Lower leg skin (tissue), 4 donors: Measurements from ENCODE around the gene ARIH2. TPM values are rescaled to one million over a fixed set of nuclear protein-coding genes. Genes with fewer than 3 reads are reported as not detected.

Experiments
- DNase-seq, 2 donors: peaks; one replicate each; pipeline ENCODE4 v3.0.0-alpha.2; 2019; ENCODE audit warnings: low spot score in 2 of 2
- H3K4me3 ChIP-seq: fragments of 200-600 bp; sonication (generic); 2 replicates; pipeline ENCODE4 v1.5.1; 2017; ENCODE audit warnings: mild to moderate bottlenecking, low read depth; ENCODE audit not compliant: poor library complexity, severe bottlenecking
- POLR2A ChIP-seq, 2 donors: fragments of 450-650 bp; IDR thresholded peaks; one replicate each; pipeline ENCODE4 v1.6.1; 2016 to 2017; ENCODE audit warnings: antibody characterized with exemption in 2 of 2, mild to moderate bottlenecking in 1 of 2, moderate library complexity in 1 of 2
- WGBS, 2 donors: methylation state at CpG; one replicate each; pipeline ENCODE4 v1.1.5; 2018; 5-methylcytosine and 5-hydroxymethylcytosine counted together
- intact Hi-C: fragments of 100-400 bp; cut with DNase I; formaldehyde crosslinking; loops from one replicate; pipeline ENCODE4 v1.15.0; 2023; ENCODE audit warnings: low total_unique reads
- total RNA-seq, 4 donors: library from RNA; depleted of rRNA; stranded (reverse); fragments of >200 nt; gene quantifications; one replicate each; pipeline ENCODE4 v1.1.0, GENCODE V29; 2016
- TF ChIP-seq, protein P1 (sequence below), 3 donors: fragments of 450-650 bp; IDR thresholded peaks; one replicate each; pipeline ENCODE4 v1.5.1; 2016; ENCODE audit warnings: antibody characterized with exemption in 3 of 3, mild to moderate bottlenecking in 3 of 3, moderate library complexity in 2 of 3

The ARIH2 gene
- total RNA-seq, 4 donors from 2014 or later, result 41.5 to 75.7 (median 69.1) TPM

DNA sequence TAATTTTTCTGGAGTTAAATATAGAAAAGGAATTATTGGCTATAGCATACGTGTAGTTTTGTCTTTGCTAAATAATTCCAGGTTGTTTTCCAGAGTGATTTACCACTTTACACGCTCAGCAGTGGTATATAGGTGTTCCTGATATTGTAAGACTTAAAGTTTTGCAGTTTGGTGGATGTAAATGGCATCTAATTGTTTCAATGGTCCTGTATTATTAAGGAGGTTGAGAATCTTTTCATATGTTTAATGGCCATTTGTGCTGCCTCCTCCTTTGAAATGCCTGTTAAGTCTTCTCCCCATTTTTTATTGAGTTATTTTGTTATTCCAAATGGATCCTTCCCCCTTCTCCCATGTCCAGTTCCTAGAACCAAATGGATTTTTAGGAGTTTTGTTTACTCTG lies 44.9 kb downstream of the ARIH2 start:
- TF ChIP-seq POLR2A (IDR thresholded peaks at IDR 0.05), result no peak
- TF ChIP-seq, protein P1, sequence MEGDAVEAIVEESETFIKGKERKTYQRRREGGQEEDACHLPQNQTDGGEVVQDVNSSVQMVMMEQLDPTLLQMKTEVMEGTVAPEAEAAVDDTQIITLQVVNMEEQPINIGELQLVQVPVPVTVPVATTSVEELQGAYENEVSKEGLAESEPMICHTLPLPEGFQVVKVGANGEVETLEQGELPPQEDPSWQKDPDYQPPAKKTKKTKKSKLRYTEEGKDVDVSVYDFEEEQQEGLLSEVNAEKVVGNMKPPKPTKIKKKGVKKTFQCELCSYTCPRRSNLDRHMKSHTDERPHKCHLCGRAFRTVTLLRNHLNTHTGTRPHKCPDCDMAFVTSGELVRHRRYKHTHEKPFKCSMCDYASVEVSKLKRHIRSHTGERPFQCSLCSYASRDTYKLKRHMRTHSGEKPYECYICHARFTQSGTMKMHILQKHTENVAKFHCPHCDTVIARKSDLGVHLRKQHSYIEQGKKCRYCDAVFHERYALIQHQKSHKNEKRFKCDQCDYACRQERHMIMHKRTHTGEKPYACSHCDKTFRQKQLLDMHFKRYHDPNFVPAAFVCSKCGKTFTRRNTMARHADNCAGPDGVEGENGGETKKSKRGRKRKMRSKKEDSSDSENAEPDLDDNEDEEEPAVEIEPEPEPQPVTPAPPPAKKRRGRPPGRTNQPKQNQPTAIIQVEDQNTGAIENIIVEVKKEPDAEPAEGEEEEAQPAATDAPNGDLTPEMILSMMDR (IDR thresholded peaks at IDR 0.05), result no peak
- intact Hi-C loops, result no loop called here

DNA sequence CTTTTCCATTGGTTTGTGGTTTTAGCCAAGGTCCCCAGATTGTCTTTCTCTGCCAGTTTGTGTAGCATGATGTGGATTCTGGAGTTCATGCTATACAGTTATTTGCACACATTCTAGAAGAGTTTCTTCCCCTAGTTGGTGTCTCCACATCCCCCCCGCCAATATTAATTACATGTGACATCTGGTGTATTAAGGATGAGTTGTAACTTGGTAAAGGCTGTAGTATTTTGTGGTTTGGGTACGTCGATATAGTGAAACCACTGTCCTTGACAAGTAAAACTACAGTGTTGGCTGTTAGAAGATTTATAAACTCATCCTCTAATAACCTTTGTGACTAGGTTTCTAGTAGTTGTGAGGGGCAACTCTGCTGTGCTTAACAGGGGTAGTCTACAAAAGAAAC lies 47.7 kb downstream of the ARIH2 start:
- TF ChIP-seq, protein P1 (IDR thresholded peaks at IDR 0.05), result no peak
- TF ChIP-seq POLR2A (IDR thresholded peaks at IDR 0.05), result no peak
- WGBS, 2 donors, result 75 to 84% methylated on average over 3 of the region's 3 CpGs
- no peak for DNase-seq
- no peak overlapping the region for H3K4me3 ChIP-seq
- intact Hi-C loops, result no loop called here

More for the DNA sequence above, 44.9 kb downstream of the ARIH2 start:
- no peak for DNase-seq
- 74 to 83% methylated on average over 2 of the region's 2 CpGs for WGBS, 2 donors
- no peak overlapping the region for H3K4me3 ChIP-seq

DNA sequence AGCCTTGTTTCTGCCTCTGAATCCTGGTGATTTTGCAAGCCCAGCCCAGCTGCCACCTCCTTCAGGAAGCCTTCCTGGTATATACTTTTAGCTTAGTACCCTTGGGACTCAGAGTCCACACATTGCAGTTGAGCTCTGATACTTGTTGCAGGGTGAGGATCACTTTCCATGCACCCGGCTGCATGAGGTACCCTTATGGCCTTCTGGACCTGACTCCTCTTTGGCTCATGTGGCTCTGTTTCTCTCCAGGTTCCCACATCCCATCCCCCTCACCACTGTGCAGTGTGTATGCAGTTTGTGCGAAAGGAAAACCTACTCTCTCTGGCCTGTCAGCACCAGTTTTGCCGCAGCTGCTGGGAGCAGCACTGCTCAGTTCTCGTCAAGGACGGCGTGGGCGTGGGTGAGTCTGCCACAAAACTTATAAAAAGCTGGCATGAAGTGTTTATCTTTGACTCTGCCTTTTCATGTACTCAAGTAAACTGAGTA lies 48.3 kb downstream of the ARIH2 start:
- intact Hi-C loops, result no loop called here
- TF ChIP-seq, protein P1 (IDR thresholded peaks at IDR 0.05), result no peak
- TF ChIP-seq POLR2A (IDR thresholded peaks at IDR 0.05), result no peak
- 77 to 86% methylated on average over 7 of the region's 7 CpGs for WGBS, 2 donors
- peak in 1 of 2 donors; percentile 74 for DNase-seq
- no peak overlapping the region for H3K4me3 ChIP-seq

GRCh38 chr3:48970586-48970985 lies 51.9 kb downstream of the ARIH2 start:
- TF ChIP-seq POLR2A (IDR thresholded peaks at IDR 0.05), result no peak
- H3K4me3 ChIP-seq, result no peak overlapping the region
- 91 to 95% methylated on average over 6 of the region's 6 CpGs for WGBS, 2 donors
- DNase-seq, result peak in 1 of 2 donors; percentile 26
- intact Hi-C loops, result no loop called here

DNA sequence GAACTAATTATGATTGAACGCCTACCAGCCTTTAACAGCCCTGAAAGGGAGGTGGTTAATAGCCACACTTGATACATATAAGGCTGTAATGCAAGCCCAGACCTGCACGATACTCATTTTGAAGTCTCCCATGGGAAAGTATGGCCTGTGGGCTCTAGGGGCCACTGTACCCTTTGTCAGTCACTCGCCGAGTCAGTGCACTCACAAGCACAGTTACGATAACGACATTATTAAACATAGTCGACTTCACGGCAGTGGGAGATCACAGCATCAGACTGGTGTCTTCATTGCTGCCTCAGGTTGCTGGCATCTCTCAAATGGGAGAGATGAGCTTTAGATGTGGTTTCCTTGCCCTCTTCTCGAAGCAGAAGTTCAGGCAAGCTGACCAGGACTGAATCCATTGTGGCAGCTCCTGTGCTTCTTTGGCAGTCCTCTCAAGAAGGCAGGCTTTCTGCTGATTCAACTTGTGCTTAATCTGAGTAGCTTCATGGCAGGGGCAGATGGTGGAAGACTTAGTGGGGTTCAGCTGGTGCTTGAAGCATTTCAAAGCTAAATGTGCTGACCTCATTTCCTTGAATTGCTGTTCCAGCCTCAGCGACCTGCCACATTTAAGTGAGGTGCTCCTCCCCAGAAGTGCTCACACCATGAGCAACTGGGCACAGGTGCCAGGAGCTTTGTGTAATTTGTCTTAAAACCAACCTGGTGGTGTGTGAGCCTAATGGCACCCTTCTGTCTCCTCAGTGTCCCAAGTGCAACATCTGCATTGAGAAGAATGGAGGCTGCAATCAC lies 55.6 kb downstream of the ARIH2 start:
- TF ChIP-seq, protein P1 (IDR thresholded peaks at IDR 0.05), result no peak
- no peak for TF ChIP-seq POLR2A (IDR thresholded peaks at IDR 0.05)
- intact Hi-C loops, result no loop called here
- WGBS, 2 donors, result 83 to 87% methylated on average over 10 of the region's 10 CpGs
- peak in 1 of 2 donors; percentile 42 for DNase-seq
- H3K4me3 ChIP-seq, result no peak overlapping the region

- WGBS, 2 donors, result 86 to 88% methylated on average over 3 of the region's 3 CpGs
- no peak overlapping the region for H3K4me3 ChIP-seq
- TF ChIP-seq POLR2A (IDR thresholded peaks at IDR 0.05), result no peak
- TF ChIP-seq, protein P1 (IDR thresholded peaks at IDR 0.05), result no peak
- intact Hi-C loops, result no loop called here
- no peak for DNase-seq
These were observed 60.8 kb downstream of the ARIH2 start for GRCh38 chr3:48979451-48979850.
